ENCODE measurements around the gene ZNF205.

DNA sequence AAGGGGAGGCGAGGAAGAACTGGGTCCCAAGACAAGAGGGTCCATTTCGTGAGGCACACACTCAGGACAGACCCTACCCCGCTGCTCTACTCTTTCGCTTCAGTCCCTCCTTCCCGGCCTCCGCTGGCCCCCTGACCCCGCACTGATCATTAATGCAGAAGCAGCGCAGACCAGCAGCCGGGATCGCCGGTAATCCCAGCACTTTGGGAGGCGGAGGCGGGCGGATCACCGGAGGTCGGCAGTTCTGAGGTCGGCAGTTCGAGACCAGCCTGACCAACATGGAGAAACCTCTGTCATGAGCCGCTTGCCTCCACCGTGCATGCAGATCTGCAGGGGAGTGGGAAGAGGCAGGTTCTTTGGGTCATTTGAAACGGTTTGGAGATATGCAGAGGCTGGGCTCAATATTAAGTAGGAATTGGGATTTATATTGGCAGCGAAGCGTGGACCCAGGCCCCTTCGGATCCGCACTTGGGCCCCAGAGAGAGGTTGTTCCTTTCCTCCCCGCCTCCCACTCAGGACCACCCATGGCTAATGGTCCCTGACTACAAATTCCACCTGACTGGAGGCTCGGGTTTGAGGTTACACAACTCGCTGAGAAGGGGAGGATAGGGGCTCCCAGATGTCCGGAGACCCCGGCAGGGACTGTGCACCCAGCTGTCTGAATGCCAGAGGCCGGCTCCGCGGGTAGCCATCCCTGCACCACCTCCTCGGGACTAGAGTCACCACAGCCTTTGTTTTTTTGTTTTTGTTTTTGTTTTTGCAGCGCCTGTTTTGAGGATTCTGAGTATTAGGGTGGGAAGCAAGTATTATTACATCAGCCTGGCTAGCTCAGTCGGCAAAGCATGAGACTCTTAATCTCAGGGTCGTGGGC lies 52.0 kb downstream of the ZNF205 start:
- TF ChIP-seq, protein P1, sequence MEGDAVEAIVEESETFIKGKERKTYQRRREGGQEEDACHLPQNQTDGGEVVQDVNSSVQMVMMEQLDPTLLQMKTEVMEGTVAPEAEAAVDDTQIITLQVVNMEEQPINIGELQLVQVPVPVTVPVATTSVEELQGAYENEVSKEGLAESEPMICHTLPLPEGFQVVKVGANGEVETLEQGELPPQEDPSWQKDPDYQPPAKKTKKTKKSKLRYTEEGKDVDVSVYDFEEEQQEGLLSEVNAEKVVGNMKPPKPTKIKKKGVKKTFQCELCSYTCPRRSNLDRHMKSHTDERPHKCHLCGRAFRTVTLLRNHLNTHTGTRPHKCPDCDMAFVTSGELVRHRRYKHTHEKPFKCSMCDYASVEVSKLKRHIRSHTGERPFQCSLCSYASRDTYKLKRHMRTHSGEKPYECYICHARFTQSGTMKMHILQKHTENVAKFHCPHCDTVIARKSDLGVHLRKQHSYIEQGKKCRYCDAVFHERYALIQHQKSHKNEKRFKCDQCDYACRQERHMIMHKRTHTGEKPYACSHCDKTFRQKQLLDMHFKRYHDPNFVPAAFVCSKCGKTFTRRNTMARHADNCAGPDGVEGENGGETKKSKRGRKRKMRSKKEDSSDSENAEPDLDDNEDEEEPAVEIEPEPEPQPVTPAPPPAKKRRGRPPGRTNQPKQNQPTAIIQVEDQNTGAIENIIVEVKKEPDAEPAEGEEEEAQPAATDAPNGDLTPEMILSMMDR (IDR thresholded peaks at IDR 0.05), result no peak
- TF ChIP-seq POLR2AphosphoS5 (IDR thresholded peaks at IDR 0.05; ENCODE audit: low read depth, low read length), result no peak
- no peak for TF ChIP-seq SIN3A (IDR thresholded peaks at IDR 0.05; ENCODE audit: borderline replicate concordance, insufficient read depth, low read depth, low read length)
